Neural crest cell (in vitro differentiated cells): Measurements from ENCODE around the gene PRDM16. TPM values are rescaled to one million over a fixed set of nuclear protein-coding genes. Genes with fewer than 3 reads are reported as not detected.

ENCODE experiments used
- DNase-seq: peaks from one replicate; pipeline ENCODE4 v3.0.0; 2021; ENCODE audit warnings: low read depth, mixed read lengths, low spot score
- H3K27ac Mint-ChIP-seq: one replicate; pipeline ENCODE4 v1.8.0; 2021; ENCODE audit warnings: mild to moderate bottlenecking, mixed read lengths; ENCODE audit not compliant: unreplicated experiment
- H3K27me3 Mint-ChIP-seq: 2 replicates; pipeline ENCODE4 v1.8.0; 2021; ENCODE audit warnings: low read depth, mild to moderate bottlenecking, mixed read lengths
- H3K36me3 Mint-ChIP-seq: 2 replicates; pipeline ENCODE4 v1.8.0; 2021; ENCODE audit warnings: low read depth, mild to moderate bottlenecking, mixed read lengths
- H3K4me1 Mint-ChIP-seq: 2 replicates; pipeline ENCODE4 v1.8.0; 2021; ENCODE audit warnings: mixed read lengths
- H3K4me3 Mint-ChIP-seq: one replicate; pipeline ENCODE4 v1.8.0; 2021; ENCODE audit warnings: mild to moderate bottlenecking, mixed read lengths
- H3K9me3 Mint-ChIP-seq: 2 replicates; pipeline ENCODE4 v1.8.0; 2021; ENCODE audit warnings: mixed read lengths
- CTCF ChIP-seq: fragments of 200-600 bp; sonication (generic); conservative IDR thresholded peaks from 2 replicates; pipeline ENCODE4 v1.5.0; 2021; ENCODE audit warnings: antibody characterized with exemption, mild to moderate bottlenecking
- total RNA-seq: library from RNA; stranded (reverse); gene quantifications from 2 replicates; pipeline ENCODE4 v1.2.1, GENCODE V29; 2021

The PRDM16 gene
- total RNA-seq, 1 donor from 2014 or later, result 11.7 TPM

- no peak overlapping the region for H3K4me3 Mint-ChIP-seq
- no peak for DNase-seq
- no peak overlapping the region for H3K27ac Mint-ChIP-seq
- H3K36me3 Mint-ChIP-seq, result no peaks in the 10 kb centered on the region
- no peak for TF ChIP-seq CTCF
- no peaks in the 10 kb centered on the region for H3K4me1 Mint-ChIP-seq
- peaks cover 12% of the 10 kb centered on the region for H3K27me3 Mint-ChIP-seq
- H3K9me3 Mint-ChIP-seq, result no peaks in the 10 kb centered on the region
Observed at GRCh38 chr1:3383679-3384078, 314.7 kb downstream of the PRDM16 start.

- no peak overlapping the region for H3K27ac Mint-ChIP-seq
Observed at GRCh38 chr1:3384407-3384806, 315.4 kb downstream of the PRDM16 start.

GRCh38 chr1:3386205-3387002, 317.4 kb downstream of the PRDM16 start:
- no peak for DNase-seq
- peaks cover 24% of the 10 kb centered on the region for H3K27me3 Mint-ChIP-seq
- no peak for TF ChIP-seq CTCF
- H3K36me3 Mint-ChIP-seq, result no peaks in the 10 kb centered on the region
- H3K4me1 Mint-ChIP-seq, result peaks cover 4% of the 10 kb centered on the region
- H3K9me3 Mint-ChIP-seq, result no peaks in the 10 kb centered on the region
- H3K27ac Mint-ChIP-seq, result no peak overlapping the region
- no peak overlapping the region for H3K4me3 Mint-ChIP-seq

More at GRCh38 chr1:3384407-3384806, 315.4 kb downstream of the PRDM16 start:
- no peaks in the 10 kb centered on the region for H3K9me3 Mint-ChIP-seq
- no peaks in the 10 kb centered on the region for H3K36me3 Mint-ChIP-seq
- no peak for TF ChIP-seq CTCF
- H3K27me3 Mint-ChIP-seq, result peaks cover 12% of the 10 kb centered on the region
- no peaks in the 10 kb centered on the region for H3K4me1 Mint-ChIP-seq
- H3K4me3 Mint-ChIP-seq, result no peak overlapping the region
- no peak for DNase-seq

- Mint-ChIP-seq H3K27me3 (peaks cover 34% of the 10 kb centered on the region), H3K9me3 (no peaks in the 10 kb centered on the region)
Observed at GRCh38 chr1:3387401-3387800, 318.4 kb downstream of the PRDM16 start.

GRCh38 chr1:3389093-3389833, 320.3 kb downstream of the PRDM16 start:
- Mint-ChIP-seq H3K27ac (no peak overlapping the region), H3K4me3 (no peak overlapping the region), H3K36me3 (no peaks in the 10 kb centered on the region), H3K27me3 (peaks cover 46% of the 10 kb centered on the region), H3K9me3 (no peaks in the 10 kb centered on the region), H3K4me1 (peaks cover 21% of the 10 kb centered on the region)
- TF ChIP-seq CTCF, result no peak
- DNase-seq, result no peak

More at GRCh38 chr1:3387401-3387800, 318.4 kb downstream of the PRDM16 start:
- Mint-ChIP-seq H3K27ac (no peak overlapping the region), H3K36me3 (no peaks in the 10 kb centered on the region), H3K4me3 (no peak overlapping the region), H3K4me1 (peaks cover 9% of the 10 kb centered on the region)
- TF ChIP-seq CTCF, result no peak
- DNase-seq, result no peak
